Left forelimb (tissue), 1 donor: ENCODE measurements around the gene AGAP4.
"Not testable (repeated sequence)": the region's sequence is repeated elsewhere in the genome, so short reads cannot be mapped to it uniquely, and the experiment has no call there.

Experiments
- DNase-seq: peaks from one replicate; pipeline ENCODE4 v3.0.0-alpha.2; 2018; ENCODE audit warnings: low spot score

Gene AGAP4

GRCh38 chr10:45790694-45791426 is 56.4 kb downstream of the AGAP4 start:
- DNase-seq: not testable (repeated sequence)

GRCh38 chr10:45789991-45790390 is 57.3 kb downstream of the AGAP4 start:
- DNase-seq: not testable (repeated sequence)

DNA sequence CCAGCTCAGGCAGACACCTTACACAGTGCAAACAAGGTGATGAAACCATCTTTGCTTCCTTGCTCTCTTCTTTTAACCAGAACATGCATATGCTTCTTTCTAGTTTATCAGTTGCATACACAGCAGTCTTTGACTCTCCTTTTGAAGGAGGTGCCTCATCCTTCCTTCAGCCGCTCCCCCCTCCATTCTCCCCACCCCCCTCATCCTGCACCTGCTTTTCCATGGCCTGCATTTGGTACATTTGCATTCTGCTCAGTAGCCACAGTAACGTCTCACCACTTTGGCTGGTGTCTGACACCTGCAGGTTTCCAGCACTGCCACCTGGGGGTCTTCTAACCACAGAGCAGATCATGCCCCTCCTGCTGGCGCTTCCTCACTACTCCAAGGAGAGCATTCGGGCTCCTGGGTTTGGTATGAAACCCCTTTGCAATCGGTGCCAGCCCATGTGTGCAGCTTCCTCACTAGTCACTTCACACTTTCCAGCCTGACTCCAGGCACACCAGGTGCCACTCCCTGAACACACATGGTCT is 60.0 kb downstream of the AGAP4 start:
- not testable (repeated sequence) for DNase-seq

- DNase-seq: not testable (repeated sequence)
Observed at GRCh38 chr10:45786217-45786616, 61.1 kb downstream of the AGAP4 start.
